HepG2 (cell line): ENCODE measurements around the gene SLC45A3. TPM values are rescaled to one million over a fixed set of nuclear protein-coding genes. Genes with fewer than 3 reads are reported as not detected.

Source experiments
- AFF4 ChIP-seq: sonication (generic); formaldehyde crosslinking; IDR thresholded peaks from 2 replicates; pipeline ENCODE4 v1.4.0; 2020; ENCODE audit warnings: missing genetic modification reagents
- ARID5B ChIP-seq: IDR thresholded peaks from 2 replicates; pipeline ENCODE4 v1.4.0; 2020; ENCODE audit warnings: mild to moderate bottlenecking, missing genetic modification reagents
- ATF3 ChIP-seq: sonication (generic); formaldehyde crosslinking; IDR thresholded peaks from 2 replicates; pipeline ENCODE4 v1.4.0; 2020; ENCODE audit warnings: missing genetic modification reagents
- FOXO4 ChIP-seq: sonication (generic); formaldehyde crosslinking; conservative IDR thresholded peaks from 2 replicates; pipeline ENCODE4 v1.8.1; 2023; ENCODE audit warnings: missing genetic modification reagents
- HHEX ChIP-seq: IDR thresholded peaks from 2 replicates; pipeline ENCODE4 v1.6.1; 2016; ENCODE audit warnings: control low read depth
- HOXA3 ChIP-seq: sonication (generic); formaldehyde crosslinking; IDR thresholded peaks from 2 replicates; pipeline ENCODE4 v1.5.0; 2020; ENCODE audit warnings: missing genetic modification reagents
- NONO ChIP-seq, 2 experiments: fragments of 450-650 bp in 1 of 2; sonication (generic) in 1 of 2; formaldehyde crosslinking in 1 of 2; IDR thresholded peaks in 1 of 2; conservative IDR thresholded peaks in 1 of 2; 2 replicates each; pipeline versions ENCODE4 v1.6.1 to v1.8.0; 2017 to 2022; ENCODE audit warnings: mild to moderate bottlenecking in 1 of 2, missing genetic modification reagents in 1 of 2, moderate library complexity in 1 of 2
- NR2F2 ChIP-seq: IDR thresholded peaks from 2 replicates; pipeline ENCODE4 v1.6.1; 2012; ENCODE audit warnings: low read depth, inconsistent platforms, borderline replicate concordance
- PITX1 ChIP-seq: sonication (generic); formaldehyde crosslinking; IDR thresholded peaks from 2 replicates; pipeline ENCODE4 v1.5.1; 2020; ENCODE audit warnings: mild to moderate bottlenecking, missing genetic modification reagents
- RAD51 ChIP-seq: fragments of 450-650 bp; IDR thresholded peaks from 2 replicates; pipeline ENCODE4 v1.6.1; 2016; ENCODE audit warnings: borderline replicate concordance
- RARA ChIP-seq: IDR thresholded peaks from 2 replicates; pipeline ENCODE4 v1.6.1; 2016; ENCODE audit warnings: missing genetic modification reagents, missing compliant biosample characterization
- TARDBP ChIP-seq: sonication (generic); formaldehyde crosslinking; IDR thresholded peaks from 2 replicates; pipeline ENCODE4 v1.8.0; 2022; ENCODE audit warnings: mild to moderate bottlenecking, missing genetic modification reagents
- TEAD3 ChIP-seq: optimal IDR thresholded peaks from 2 replicates; pipeline ENCODE3; 2016; ENCODE audit warnings: borderline replicate concordance
- THAP7 ChIP-seq: sonication (generic); formaldehyde crosslinking; IDR thresholded peaks from 2 replicates; pipeline ENCODE4 v1.8.1; 2023; ENCODE audit warnings: mild to moderate bottlenecking, missing genetic modification reagents
- ZMAT5 ChIP-seq: sonication (generic); formaldehyde crosslinking; IDR thresholded peaks from 2 replicates; pipeline ENCODE4 v1.5.0; 2020; ENCODE audit warnings: mild to moderate bottlenecking, low read depth, missing genetic modification reagents, borderline replicate concordance
- ZMYM2 ChIP-seq: sonication (generic); formaldehyde crosslinking; IDR thresholded peaks from 2 replicates; pipeline ENCODE4 v1.8.0; 2022; ENCODE audit warnings: mild to moderate bottlenecking, missing genetic modification reagents
- ZNF274 ChIP-seq: sonication (generic); formaldehyde crosslinking; IDR thresholded peaks from 2 replicates; pipeline ENCODE4 v1.5.1; 2020; ENCODE audit warnings: mild to moderate bottlenecking, missing genetic modification reagents
- ZNF510 ChIP-seq: sonication (generic); formaldehyde crosslinking; IDR thresholded peaks from 2 replicates; pipeline ENCODE4 v1.4.0; 2020; ENCODE audit warnings: low read depth, mild to moderate bottlenecking, missing genetic modification reagents
- ZNF552 ChIP-seq: sonication (generic); formaldehyde crosslinking; IDR thresholded peaks from 2 replicates; pipeline ENCODE4 v1.9.0; 2022; ENCODE audit warnings: missing genetic modification reagents, mild to moderate bottlenecking, borderline replicate concordance
- ZNF746 ChIP-seq: sonication (generic); formaldehyde crosslinking; IDR thresholded peaks from 2 replicates; pipeline ENCODE4 v1.8.0; 2022; ENCODE audit warnings: mild to moderate bottlenecking, missing genetic modification reagents
- polyA plus RNA-seq, 8 experiments: library from polyadenylated mRNA; depleted of rRNA in 3 of 8; stranded (reverse) in 7 of 8; unstranded in 1 of 8; fragments of >200 nt; fragmentation: Illumina TruSeq in 4 of 8; extraction: Trizol in 4 of 8; gene quantifications; 2 replicates each; pipeline versions ENCODE4 v1.2.1 to v1.2.3, GENCODE V29; 2011 to 2016; ENCODE audit warnings: low read depth in 4 of 8, missing spikeins in 1 of 8, mixed read lengths in 1 of 8; ENCODE audit not compliant: insufficient read depth in 1 of 8
- total RNA-seq, 5 experiments: library from RNA; depleted of rRNA; stranded (reverse); fragments of >200 nt; fragmentation: Illumina TruSeq; extraction: Trizol; gene quantifications; 2 replicates each; pipeline ENCODE4 v1.2.3, GENCODE V29; 2016; ENCODE audit warnings: low read depth in 1 of 5

The SLC45A3 gene
- total and polyA plus RNA-seq, 2 of the 13 experiments (the other 11 are each of a cell fraction or from before 2014, with no cell fraction given): 3.4 to 4.1 TPM

GRCh38 chr1:205676002-205676401 lies 4.3 kb downstream of the SLC45A3 start (continued):
- TF ChIP-seq AFF4 (CRISPR knock-in tag): no peak
- no peak for TF ChIP-seq NONO (IDR thresholded peaks at IDR 0.05)
- TF ChIP-seq NONO (CRISPR knock-in tag; conservative IDR thresholded peaks at IDR 0.05): peak; percentile 82
- TF ChIP-seq TEAD3 (CRISPR knock-in tag): peak; percentile 50
- 0 out of 2 replicates have a peak, but pooled peaks have one; percentile 7 for TF ChIP-seq FOXO4 (CRISPR knock-in tag)
- peak; percentile 83; the same call in 1 of the 2 replicates for TF ChIP-seq ZNF552 (CRISPR knock-in tag)
- no peak for TF ChIP-seq ZNF274 (CRISPR knock-in tag)
- peak; percentile 74; the same call in 1 of the 2 replicates for TF ChIP-seq HOXA3 (CRISPR knock-in tag)
- peak; percentile 72 for TF ChIP-seq ARID5B (CRISPR knock-in tag)
- no peak for TF ChIP-seq RAD51
- TF ChIP-seq THAP7 (CRISPR knock-in tag): no peak
- TF ChIP-seq PITX1 (CRISPR knock-in tag): peak; percentile 66; the same call in 1 of the 2 replicates
- TF ChIP-seq ZMYM2 (CRISPR knock-in tag): no peak
- TF ChIP-seq ZNF510 (CRISPR knock-in tag): no peak
- TF ChIP-seq NR2F2: 0 out of 2 replicates have a peak, but pooled peaks have one; percentile 59
- 0 out of 2 replicates have a peak, but pooled peaks have one; percentile 43 for TF ChIP-seq RARA (CRISPR knock-in tag)
- no peak for TF ChIP-seq TARDBP (CRISPR knock-in tag)
- no peak for TF ChIP-seq ATF3
- TF ChIP-seq ZNF746 (CRISPR knock-in tag): peak; percentile 68; the same call in 1 of the 2 replicates
- TF ChIP-seq ZMAT5 (CRISPR knock-in tag): no peak
- TF ChIP-seq HHEX: peak; percentile 48; the same call in 1 of the 2 replicates
